IPS-NIHi7 (cell line): ENCODE results near the gene PBRM1.
"Not testable (repeated sequence)": the region's sequence is repeated elsewhere in the genome, so short reads cannot be mapped to it uniquely, and the experiment has no call there.

Source experiments
- DNase-seq: peaks from one replicate; pipeline ENCODE4 v3.0.0; 2012; ENCODE audit warnings: mixed read lengths; ENCODE audit errors: extremely low spot score

Gene PBRM1

DNA sequence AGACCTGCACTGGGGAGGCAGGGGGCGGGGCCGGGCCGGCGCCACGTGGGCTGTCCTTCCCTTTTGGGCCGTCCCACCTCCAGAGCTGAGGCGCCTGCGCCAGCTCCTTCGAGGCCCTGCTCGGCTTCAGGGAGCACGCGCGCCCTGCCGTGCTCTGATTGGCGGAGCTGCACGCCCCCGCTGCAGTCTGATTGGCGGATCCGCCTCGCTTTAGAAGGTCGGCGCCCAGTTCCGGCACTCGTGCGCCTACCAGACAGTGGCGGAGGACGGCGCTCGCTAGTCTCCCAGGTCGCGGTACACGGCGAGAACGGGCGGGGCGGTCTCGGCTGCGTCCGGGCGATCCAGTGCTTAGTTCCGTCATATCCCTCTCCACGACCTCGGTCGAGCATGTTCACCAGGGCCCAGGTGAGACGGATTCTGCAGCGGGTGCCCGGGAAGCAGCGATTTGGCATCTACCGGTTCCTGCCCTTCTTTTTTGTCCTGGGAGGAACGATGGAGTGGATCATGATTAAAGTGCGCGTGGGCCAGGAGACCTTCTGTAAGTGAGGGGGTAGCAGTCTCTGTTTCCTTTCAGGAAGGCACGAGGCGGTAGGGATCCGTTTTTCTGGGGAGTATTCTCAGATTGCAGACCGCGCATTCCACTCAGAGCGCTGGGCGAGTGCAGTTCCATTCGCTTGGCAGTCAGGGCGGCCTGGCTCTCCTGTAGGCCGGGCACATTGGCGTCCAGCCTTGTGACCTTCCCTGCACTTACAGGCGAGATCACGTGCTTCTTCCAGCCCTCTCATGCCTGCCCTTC is 149.1 kb downstream of the PBRM1 start, which contains the start of gene UQCC5:
TSS of gene UQCC5 (plus strand) at position 237 of the 796 bp plus-strand sequence. CDS start at position 388, 151 bp downstream.
- DNase-seq, result peak; percentile 99

DNA sequence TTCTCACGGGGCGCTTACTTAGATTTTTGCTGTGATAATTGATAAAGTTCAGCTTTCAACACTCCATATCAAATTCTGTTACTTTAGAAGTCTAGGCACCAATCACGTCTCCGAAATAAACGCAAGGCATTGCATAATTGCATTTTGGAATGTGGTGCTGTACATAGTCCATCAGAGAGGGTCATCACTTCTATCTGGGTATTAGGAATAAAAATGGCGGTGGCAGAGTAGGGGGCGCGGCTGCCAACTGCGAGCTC is 149.7 kb downstream of the PBRM1 start:
- no peak for DNase-seq

DNA sequence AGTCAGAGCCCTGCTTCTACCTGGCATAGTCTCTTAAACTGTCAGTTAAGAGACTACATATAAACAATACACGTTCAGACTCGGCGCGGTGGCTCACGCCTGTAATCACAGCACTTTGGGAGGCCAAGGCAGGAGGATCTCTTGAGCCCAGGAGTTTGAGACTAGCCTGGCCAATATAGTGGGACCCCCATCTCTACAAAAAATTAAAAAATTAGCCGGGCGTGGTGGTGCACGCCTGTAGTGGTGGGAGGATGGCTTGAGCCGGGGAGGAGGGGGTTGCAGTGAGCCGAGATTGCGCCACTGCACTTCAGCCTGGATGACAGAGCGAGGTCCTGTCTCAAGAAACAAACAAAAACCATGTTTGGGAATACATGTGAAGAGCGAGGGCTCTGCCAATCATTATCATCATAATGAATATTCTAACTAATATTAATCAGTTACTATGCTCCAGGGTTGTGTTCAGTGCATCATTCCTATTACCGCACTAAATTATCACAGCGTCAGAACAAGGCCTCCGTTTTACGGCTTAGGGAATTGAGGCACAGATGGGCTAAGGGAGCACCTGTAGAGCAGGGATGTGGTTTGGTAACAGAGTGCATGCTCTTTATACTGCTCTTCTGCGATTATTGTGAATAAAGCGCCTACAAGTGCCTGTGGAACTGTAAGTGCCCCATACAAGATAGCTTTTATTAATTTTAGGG is 150.2 kb downstream of the PBRM1 start:
- no peak for DNase-seq

DNA sequence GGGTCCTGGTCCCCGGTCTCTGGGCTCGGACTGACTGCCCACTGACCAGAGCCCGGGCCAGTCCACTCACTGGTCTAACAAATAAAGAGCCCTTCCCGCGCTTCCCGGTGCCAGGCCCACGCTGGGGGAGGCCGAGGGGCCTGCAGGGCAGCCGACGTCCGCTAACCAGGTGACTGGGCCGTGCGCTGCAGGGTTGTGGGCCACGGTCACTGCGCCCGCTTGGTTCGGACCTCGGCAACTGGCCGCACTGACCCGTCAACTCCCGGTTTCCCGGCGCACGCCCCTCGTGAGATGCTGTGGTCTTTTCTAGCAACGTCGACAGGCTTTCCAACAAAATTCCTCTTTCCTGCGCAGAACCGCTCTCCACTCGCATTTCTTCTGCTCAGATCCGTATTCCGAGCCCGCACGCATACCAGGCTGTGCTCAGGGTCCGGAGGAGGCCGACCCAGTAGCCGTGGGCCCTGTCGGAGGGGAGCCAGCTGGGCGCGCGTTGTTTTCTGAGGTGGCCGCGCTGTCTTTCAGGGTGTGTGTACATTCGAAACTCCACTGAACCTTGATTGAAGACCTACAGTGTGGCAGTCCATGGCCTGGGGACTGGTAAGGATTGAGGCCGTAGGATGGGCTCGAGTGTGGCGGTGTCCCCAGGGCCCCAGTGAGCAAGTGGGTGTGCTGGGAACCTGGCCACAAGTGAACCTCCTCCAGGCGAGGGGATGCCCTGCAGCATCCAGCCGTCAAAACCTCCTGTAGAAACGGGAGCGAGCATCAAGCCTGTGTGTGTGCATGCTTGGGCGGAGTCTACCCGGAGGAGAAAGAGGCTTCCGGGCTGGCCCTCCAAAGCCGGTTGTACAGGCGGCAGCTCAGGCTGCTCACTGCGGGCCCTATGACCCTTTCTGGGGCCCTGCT is 151.2 kb downstream of the PBRM1 start:
- no peak for DNase-seq

DNA sequence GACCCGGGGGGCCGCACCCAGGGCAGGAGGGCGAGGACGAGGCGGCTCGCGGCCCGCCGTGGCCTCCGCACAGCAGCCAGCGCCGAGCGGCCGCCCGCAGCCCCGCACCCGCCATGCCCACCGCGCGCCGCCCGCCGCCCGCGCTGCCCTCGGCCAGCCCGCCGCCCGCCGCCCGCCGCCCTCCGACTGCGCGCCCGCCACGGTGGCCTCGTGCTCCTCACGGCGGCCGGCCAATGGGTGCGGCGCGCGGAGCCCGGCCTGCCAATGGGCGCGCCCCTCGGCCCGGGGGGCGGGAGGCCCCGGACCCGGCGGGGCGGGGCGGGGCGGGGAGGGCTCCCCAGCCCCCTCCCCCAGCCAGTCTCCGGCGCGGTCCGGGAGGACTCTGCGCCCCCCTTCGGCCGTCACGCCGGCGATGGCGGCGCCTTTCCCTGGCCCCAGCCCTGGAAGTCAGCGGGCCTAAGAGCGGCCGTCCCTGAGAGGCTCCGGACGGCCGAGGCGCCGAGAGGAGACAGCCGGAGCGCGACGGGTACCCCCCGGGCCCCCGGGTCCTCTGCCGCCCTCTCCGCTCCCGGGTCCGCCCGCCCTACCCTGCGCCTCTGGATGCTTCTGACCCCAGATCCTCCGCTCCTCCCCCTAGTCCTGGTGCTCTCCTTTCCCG is 152.0 kb downstream of the PBRM1 start, which contains the start of gene NT5DC2:
TSS of gene NT5DC2 (minus strand) at position 235 of the 658 bp plus-strand sequence. CDS start at position 115, 120 bp downstream.
- peak; percentile 92 for DNase-seq

- DNase-seq, result peak; percentile 50
Observed at GRCh38 chr3:52532838-52533622, 152.7 kb downstream of the PBRM1 start.

DNA sequence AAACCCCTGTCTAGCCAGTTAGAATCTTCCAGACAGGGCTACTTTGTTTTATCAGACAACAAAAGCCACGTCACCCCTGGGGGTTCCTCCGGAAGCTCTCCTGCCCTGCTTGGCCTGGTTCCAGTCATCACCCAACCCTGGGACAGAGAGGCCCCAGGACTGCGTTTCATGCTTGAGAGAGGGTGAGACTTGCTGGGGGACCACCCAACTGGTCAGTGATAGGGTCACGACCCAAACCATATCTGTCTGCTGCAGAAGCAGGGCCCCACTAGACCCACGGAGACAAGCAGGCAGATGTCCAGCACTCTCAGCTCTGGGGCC is 153.2 kb downstream of the PBRM1 start:
- DNase-seq, result no peak

- DNase-seq, result no peak
Observed at GRCh38 chr3:52531860-52532516, 153.7 kb downstream of the PBRM1 start.

GRCh38 chr3:52530918-52531826 is 154.5 kb downstream of the PBRM1 start:
- DNase-seq, result no peak

GRCh38 chr3:52529376-52530333 is 156.1 kb downstream of the PBRM1 start:
- no peak for DNase-seq

DNA sequence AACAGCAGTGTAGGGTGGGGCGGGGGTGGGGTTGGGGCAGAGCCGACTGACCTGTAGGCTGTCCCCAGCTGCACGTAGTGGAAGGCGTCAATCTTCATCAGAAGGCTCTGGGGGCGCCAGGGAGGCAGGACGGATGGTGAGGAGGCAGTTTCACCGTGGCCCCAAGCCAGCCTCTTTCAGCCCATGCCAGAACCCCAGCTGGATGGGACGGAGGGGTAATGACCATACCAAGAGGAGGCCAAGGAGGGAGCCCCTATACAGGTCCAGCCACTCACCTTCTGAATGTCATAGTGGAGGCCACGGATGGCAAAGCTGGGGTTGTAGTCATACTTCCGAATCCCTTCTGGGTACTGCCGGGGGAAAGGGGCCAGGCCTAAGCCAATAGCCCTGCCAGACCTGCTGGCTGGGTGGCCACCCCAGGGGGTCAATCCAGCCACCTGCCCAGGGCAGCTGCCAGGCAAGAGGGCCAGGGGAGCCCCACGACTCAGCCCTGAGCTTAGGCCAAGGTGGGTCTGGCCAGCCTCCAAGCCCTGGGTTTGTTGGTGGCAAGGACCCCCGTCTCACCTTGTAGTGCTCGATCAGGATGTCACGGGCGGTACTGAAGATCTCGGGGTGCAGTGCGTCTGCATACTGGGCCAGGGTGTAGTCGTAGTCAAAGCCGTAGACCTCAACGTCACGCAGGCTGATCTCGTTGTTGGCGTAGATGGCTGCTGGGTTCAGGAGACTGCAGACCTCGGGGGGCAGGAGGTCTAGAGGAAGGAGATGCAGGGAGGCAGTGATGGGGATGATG is 156.9 kb downstream of the PBRM1 start:
- DNase-seq, result no peak

GRCh38 chr3:52527732-52528585 is 157.8 kb downstream of the PBRM1 start:
- no peak for DNase-seq

- DNase-seq, result no peak
Observed at GRCh38 chr3:52527039-52527731, 158.5 kb downstream of the PBRM1 start.

- not testable (repeated sequence) for DNase-seq
Observed at GRCh38 chr3:52526671-52527038, 159.1 kb downstream of the PBRM1 start.

GRCh38 chr3:52525680-52526561 is 159.8 kb downstream of the PBRM1 start:
- DNase-seq, result no peak
